PC-9 (cell line): ENCODE data around the gene SLC45A2.

ENCODE experiments used
- CTCF ChIP-seq: fragments of 200-600 bp; sonication (generic); conservative IDR thresholded peaks from 2 replicates; pipeline ENCODE4 v1.6.1; 2017; ENCODE audit warnings: mixed run types, antibody characterized with exemption, mild to moderate bottlenecking, moderate library complexity
- EZH2 ChIP-seq: fragments of 200-600 bp; sonication (generic); IDR thresholded peaks from 2 replicates; pipeline ENCODE4 v1.8.0; 2017; ENCODE audit warnings: antibody characterized with exemption, low read depth

- no peak for TF ChIP-seq CTCF
- TF ChIP-seq EZH2 = no peak
These were observed 48.5 kb downstream of the SLC45A2 start for GRCh38 chr5:33936004-33936380.
